Right hindlimb (tissue), 1 donor: ENCODE measurements around the gene RARRES1.

Experiments
- DNase-seq: peaks from one replicate; pipeline ENCODE4 v3.0.0-alpha.2; 2018

RARRES1 gene

DNA sequence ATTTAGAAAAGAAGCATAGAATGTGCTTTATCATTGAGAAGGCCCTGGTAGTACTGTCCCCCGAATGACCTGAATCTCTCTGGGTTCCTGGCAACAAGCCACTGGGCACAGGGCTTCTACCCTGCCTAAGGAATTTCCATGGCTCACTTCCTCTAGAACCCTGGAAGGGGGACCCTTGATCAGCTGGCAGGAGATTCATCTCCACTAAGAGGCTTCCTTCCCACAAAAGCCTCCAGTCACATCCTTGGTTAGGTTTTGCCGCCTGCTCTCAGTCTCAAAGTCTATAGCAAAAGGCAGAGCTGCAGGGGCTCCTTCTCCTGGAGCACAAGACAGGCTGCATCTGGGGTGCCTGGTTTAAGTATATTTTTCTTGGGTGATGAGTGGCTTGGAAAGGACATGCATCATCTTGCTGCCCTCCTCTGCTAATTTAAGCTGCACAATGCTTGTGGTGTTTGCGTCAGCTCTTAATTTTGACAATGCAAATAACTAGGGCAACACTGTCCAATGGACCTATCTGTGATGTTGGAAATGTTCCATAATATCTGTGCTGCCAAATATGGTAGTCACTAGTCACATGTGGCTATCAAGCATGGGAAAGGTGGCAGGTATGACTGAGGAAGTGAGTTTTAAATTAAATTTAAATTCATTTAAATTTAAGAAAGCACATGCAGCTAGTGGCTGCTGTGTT, 33.4 kb upstream of the RARRES1 start:
- DNase-seq, result no peak

DNA sequence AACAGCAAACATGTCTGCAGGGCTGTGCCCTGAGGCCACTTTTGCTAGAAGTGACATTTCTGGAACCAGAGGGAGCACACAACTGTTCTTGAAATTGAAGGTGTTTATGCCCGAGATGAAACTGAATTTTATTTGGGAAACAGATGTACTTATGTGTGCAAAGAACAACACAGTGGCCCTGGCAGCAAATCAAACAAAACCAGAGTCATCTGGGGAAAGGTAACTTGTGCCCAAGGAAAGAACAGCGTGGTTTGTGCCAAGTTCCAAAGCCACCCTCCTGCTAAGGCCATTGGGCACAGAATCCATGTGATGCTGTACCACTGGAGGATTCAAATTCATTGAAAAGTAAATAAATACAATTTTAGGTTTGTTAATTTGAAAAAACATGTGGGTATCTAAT, 31.2 kb upstream of the RARRES1 start:
- no peak for DNase-seq

DNA sequence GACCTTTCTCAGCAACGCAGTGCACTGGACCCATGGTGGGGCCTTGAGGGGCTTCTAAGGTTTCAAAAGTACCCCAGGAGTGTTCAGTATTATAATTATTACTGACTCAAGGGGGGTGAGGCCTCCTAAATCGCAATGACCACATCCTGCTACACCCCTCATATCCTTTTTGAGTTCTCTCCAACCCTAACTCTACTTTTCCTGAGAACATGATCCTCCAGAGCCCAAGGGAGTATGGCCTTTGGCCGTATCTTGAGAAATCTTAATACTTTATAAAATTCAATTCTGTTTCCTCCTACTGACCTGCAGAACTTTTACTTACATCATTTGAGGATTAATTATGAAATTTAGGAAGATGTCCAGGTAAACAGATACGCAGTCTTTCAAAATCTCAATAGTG, 30.4 kb upstream of the RARRES1 start:
- DNase-seq, result no peak

DNA sequence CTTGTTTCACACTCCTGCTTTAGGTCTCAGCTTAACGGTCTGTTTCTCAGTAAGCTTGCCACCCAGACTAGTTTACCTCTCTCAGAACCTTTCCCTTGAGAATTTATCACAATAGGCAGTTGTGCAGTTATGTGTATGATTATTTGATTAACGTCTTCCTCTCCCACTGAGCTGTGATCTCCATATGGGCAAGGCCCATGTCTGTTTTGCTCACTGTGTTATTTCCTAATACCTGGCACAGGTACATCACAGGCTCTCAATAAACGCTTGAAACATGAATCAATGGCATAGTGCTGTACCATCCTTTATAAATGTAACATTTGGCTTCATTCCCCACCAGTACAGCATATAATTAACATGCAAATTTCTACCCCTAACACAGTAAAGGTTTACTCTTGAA, 29.1 kb upstream of the RARRES1 start:
- DNase-seq, result no peak

DNA sequence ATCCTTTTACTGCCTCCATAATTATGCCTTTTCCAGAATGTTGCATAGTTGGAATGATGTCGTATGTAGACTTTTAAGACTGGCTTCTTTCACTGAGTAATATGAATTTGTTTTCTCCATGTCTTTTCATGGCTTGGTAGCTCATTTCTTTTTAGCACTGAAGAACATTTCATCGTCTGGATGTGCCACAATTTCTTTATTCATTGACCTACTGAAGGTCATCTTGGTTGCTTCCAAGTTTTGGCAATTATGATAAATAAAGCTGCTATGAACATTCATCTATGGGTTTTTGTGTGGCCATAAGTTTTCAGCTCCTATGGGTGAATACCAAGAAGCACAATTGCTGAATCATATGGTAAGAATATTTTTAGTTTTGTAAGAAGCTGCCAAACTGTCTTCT, 23.2 kb upstream of the RARRES1 start:
- DNase-seq, result no peak

DNA sequence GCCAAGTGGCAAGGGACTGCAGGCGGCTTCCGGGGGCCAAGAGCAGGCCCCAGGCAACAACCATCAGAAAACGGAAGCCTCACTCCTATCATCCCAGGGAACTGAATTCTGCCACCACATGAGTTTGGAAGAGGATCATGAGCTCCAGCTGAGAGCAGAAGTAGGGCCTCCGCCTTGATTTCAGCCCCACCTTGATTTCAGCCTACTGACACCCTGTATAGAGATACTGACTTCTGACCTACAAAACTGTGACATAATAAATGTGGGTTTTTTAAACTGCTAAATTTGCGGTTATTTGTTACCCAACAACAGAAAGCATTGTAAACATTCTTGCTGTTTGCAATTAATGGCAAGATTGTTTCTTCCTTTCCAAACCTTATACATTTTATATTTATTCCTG, 21.6 kb upstream of the RARRES1 start:
- no peak for DNase-seq

DNA sequence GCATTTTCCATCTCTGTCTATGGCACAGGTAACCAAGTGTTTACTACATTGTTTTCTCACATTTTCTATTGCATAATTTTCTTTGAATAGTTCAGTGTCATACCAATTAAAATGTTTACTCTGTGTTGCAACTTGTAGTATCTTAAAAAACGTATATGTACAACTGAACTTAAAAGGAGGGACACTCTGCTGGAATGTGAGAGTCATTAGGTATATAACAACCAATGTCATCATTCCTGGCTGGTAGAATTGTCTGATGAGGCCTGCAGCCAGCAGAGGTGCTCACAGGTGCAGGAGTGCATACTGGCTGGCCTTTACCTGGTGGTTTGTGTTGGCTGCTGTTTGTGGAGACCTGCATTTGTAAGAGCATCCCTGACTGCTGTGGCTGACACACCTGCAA, 19.1 kb upstream of the RARRES1 start:
- DNase-seq, result no peak

DNA sequence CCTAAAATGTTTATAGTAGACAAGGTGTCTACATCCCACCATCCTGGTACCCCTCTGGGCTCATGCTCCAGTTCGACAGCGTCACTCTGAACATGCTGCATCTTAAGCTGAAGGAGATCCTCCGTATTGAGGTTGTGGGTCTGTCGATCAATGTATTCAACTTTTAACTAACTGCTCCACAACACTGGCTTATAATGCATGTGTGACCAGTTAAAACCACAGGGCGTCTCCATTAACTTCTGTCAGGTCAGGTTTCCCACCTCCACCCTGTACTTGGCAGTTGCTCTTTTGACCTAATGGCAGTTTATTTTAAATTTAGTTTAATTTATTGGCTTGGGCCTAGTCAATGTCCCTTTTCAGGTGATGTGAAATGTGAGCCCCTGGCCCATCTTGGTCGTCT, 17.8 kb upstream of the RARRES1 start:
- DNase-seq, result no peak

DNA sequence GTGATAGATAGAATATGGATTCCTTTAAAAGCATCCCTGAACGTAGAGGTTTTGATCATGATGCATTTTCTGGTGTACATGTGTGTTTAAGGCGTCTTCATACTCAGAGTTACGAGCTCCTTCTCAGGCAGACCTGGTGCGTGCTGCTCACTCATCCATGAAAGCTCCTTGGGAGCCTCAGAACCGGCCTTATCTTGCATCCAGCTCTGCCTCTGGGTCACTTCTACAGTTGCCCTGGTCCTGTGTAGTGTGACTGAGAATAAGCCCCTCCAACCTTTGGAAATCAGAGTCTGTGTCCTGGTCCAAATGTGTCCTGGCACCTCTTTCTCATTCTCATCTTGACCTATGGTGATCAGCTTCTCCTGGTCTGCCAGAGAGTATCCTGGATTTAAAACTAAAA, 17.3 kb upstream of the RARRES1 start:
- DNase-seq, result no peak

DNA sequence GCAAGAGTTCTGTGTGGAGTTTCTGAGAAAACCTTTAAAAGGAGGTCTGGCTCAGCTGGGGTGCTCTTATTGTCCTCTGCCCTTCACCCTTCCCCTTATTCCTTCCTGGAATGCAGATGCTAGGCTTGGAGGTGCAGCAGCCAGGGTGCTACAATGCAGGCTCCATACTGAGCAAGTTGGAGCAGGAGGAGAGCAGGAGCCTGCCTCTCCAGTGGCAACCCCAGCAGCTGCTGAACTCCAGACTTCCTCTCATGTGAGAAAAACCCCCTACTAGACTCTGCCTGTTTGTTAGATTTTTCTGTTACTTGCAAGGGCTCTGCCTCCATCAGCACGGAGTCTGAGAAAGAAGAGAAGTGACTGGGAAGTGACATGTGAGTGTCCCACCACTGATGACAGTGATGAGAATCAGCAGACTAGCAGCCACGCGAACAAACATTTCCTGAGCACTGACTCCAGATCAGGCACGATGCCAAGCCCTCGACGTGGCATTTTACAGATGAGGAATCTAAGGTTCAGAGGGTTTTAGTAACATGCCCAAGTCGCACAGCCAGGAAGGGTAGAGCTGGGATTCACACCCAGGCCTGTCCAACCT, 16.1 kb upstream of the RARRES1 start:
- no peak for DNase-seq

DNA sequence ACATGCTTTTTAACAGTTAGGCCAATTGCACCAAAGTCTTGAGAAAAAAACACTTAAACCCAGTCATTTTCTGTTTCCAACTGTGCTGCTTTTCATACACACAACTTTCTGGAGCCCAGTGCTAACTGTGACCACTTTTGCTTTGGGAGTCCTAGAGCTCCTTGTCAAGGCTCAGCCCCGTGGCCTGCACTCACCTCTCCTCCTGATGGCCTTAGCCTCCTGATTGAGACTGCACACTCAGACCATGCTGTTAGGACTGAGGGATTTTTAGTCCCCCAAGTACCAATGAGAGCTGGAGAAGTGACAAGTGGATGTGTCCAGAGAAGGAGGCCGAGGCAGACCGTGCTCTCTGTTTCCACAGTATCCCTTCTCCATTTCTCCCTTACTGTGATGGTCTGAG, 15.2 kb upstream of the RARRES1 start:
- no peak for DNase-seq

DNA sequence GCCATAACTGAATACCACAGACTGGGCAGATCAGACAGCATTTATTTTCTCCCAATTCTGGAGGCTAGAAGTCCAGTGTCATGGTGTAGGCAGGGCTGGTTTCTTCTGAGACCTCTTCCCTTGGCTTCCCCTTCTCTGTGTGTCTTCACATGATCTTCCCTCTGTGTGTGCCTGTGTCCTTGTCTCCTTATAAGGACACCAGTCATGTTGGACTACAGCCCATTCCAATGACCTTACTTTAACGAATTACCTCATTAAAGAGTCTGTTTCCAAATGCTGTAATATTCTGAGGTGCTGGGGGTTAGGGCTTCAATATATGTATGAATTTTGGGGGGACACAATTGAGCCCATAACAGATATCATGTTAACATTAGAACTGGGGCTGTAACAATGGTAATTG, 13.3 kb upstream of the RARRES1 start:
- no peak for DNase-seq

DNA sequence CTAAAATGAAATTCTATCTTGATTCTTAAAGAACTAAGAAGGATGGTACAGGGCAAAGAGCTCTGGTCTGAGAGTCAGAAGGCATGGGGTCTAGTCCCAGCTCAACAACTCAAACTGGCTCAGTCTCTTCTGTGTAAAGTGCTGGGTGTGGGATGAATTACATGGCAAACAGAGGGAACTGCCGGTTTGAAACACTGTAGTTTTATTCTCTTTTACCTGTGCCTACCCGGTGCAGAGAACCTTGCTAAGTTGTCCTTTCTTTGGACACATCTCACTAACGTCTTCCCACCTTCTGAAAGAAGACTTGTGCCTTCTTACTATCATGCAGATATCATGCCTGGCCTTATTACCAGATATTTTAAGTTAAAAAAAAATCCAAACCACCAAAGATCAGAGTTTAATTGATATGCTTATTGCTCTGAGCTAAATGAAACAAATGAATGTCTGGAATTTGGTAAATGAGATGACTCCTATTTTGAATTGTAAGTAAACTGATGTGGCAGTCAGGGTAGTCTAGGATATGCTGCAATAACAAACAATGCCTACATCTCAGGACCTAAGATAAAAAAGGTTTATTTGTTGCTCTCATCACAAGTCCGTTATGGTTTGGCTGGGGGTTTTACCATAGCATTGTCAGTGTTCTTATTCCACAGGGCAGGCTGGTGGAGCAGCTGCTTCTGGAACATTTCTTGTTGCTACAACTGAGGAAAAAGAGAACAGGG, 12.5 kb upstream of the RARRES1 start:
- DNase-seq, result no peak

DNA sequence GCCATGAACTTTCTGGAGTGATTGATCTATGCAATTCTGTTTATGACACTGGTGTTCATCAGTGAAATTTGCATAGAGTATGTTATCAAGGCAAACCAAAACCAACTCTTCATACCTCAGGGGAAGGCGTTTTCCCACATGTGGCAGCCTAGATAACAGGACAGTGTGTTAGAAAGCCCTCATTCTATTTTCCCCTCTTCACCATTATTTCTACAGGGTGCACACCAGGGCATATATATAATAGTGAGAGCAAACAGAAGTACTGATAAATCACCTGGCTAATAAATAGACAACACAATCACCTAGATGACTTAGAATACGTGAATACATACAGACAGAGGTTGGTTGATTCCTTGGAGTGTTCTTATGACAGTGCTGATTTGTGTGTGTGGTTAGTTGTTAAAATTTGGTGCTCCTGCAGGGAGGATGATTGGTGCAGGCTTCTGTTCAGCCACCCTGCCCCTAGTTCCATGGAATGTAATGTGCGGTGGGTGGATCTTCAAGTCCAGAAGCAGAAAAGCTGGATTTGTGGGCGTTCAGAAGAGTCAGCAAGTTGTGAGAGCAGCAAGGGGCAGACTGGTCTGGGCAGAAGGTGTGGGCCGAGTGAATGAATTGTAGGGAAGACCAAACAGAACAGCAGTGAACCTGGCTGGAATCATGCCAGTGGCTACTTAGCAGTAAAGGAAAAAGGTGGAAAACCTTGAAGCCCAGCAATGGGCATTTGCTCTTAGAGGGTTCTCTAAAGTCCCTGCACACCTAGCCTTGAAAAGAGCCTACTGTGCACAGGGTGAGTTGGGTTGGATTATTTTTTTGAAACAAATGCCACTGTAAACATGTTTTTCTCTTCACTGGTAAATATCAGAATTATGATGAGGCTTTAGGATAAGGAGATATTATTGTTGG, 11.7 kb upstream of the RARRES1 start:
- no peak for DNase-seq

DNA sequence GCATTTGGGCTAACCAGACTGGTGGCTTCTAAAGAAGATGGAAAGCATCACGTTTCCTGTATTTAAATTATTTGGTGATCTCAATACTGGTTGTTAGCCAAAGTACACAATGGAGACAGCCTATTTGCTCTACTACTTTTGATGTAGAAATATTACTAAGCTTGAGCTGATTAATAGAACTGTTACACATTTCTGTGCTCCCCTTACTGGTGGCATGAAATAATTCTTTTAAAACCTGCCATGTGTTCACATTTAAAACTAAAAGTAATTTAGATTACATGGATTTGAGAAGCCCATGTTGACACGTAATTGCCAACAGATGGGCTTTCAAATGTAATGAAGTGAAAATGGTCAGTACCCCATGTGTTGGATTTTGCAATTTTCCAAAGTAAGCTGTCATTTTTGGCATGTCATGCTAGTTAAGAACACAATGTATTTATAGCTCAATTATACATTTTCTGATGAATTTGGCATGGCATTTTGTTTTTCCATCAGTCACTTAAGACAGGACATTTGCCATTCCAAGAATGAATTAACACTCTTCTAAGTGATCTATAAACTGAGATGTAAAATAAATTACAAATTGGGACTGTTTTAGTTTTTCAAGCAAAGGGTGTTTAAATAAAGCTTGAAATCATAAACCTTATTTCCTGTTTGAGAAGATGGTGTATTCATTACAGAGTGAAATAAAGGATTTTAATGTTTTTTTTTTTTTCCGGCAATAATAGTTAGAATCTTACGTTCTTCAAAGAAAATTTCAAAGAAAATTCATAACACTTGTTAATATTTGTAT, 10.8 kb upstream of the RARRES1 start:
- DNase-seq, result no peak

DNA sequence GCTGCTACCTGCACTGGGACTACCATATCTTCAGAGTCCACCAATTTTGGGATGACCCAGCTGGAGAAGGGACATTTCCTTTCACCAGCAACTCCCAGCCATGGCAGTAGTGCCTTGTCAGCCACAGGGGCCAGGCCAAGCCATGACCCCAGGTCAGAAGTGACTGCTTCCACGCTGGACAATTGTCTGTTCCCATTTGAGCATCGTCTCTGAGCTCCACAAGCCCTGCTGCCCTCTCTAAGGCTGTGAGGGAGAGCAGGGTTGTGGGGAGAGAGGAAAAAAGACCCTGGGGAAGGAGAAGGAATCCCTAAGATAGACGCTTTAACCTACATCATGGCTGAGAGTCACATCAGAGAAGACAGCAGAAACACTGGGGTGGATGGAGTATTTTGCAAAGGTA, 7.4 kb upstream of the RARRES1 start:
- DNase-seq, result no peak

DNA sequence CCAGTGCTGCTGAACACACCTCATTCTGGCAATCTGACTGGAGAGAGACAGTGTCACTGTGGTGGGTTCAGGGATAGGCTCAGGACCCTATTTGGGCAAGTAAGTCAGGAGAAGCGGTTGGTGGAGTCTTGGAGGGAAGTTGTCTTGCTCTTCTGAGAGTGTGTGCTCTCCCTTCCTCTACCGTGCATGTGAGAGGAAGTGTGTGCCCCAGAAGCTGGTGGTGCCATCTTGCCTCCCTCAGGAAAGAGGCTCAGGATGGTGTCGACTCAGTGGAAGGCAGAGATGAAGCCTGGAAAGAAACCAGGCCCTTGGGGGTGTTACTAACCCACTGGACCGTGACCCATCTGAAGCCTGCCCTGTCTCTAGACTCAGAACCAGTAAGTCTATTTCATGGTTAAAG, 6.8 kb upstream of the RARRES1 start:
- no peak for DNase-seq

DNA sequence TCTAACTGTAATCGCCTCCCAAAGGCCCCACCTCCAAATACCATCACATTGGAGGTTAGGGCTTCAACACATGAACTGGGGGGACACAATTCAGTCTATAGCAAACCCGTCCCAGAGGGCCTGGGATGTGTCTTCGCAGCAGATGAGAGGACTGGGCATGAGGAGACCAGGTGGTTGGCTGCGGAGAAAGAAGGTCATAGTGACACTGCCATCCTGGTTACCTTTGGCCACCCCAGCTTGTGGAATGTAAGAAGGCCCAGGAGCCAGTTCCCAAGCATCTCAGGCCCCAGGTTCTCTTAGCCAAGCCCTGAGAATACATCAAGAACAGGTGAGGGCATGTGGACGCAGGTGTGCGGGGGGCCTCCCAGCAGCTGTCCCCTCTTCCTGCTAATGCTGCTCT, 6.4 kb upstream of the RARRES1 start:
- DNase-seq, result no peak

DNA sequence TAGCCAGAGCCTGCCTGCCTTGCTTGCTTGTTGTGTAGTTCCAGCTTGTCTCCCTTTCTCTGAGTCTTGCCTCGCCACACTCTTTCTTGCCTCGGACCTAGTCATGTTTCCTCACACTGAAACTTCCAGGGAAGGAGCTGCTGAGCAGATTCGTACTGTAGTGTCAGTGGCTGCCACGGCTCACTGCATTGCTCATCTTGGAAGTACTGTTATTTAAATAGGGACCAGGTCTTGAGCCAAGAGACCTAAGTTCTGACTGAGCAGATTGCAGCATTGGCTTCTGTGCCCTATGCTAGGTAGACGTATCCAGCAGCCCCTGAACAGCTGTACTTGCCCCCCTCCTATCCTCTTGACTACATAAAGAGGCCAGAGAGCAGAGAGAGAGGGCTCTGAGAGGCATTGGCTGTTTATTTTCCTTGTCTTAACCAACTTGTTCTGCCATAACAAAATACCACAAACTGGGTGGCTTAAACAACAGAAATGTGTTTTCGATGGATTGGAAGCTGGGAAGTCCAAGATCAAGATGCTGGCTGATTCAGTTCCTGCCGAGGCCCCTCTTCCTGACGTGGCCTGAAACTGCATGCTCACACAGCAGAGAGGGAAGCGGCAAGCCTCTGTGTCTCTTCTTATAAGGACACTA, 5.8 kb upstream of the RARRES1 start:
- DNase-seq, result no peak

DNA sequence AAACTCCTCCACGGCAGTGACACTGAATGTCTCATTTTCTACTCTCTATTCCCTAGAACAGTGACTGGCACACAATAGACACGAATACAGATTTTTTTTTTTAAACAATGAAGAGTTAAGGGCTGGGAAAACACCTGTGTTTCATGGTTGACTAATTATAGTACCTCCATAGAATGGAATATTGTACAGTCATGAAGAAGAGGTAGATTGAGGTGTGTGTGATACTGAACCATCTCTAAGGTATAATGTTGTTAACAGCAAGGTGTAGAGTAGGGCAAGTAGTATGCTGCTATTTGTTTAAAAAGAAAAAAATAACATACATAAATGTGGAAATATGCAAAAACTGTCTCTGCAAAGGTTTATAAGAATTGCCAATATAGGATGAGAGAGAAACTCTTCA, 5.2 kb upstream of the RARRES1 start:
- no peak for DNase-seq

DNA sequence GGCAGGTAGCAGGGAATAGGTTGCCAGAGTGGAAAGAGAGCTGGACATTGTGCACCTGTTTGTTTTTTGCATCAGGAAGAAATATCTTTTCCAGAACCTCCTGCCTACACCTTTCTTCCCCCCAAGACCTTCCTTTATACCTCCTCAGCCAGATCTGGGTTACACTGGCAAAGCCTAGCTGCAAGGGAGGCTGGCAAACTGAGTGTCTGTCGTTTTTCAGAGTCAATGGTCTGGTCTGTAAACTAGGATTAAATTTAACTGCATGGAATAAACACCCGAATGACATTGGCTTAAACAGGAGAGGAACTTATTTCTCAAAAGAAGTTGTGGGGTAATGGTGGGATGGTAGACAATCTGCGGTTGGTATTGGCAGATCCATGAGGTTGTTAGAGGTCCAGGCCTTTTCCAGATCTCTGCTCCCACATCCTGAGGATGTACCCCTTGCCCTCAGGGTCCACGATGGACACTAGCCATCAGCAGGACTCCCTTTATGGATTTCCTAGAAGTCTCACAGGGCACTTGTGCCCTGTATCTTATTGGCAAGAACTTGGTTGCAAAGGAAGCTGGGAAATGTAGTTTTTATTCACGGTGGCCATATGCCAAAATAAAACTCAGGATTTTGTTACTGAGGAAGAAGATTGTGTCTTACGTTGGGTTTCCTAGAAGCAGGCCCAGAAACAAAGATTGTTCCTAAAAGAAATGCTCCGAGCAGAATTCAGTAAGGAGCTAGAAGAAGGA, 3.2 kb upstream of the RARRES1 start:
- no peak for DNase-seq
